Ishikawa (cell line): ENCODE results near the gene ARPC1A.
A peak's percentile ranks its signal among the peaks of the same experiment; 100 is the strongest.

ENCODE experiments used
- CEBPB ChIP-seq: IDR thresholded peaks from 2 replicates; pipeline ENCODE4 v1.6.1; 2012
- CREB1 ChIP-seq: IDR thresholded peaks from 2 replicates; pipeline ENCODE4 v1.6.1; 2012; ENCODE audit warnings: low read depth
- EGR1 ChIP-seq: IDR thresholded peaks from 2 replicates; pipeline ENCODE4 v1.6.1; 2012
- EP300 ChIP-seq: IDR thresholded peaks from 2 replicates; pipeline ENCODE4 v1.6.1; 2012; ENCODE audit warnings: borderline replicate concordance
- FOXM1 ChIP-seq: IDR thresholded peaks from 2 replicates; pipeline ENCODE4 v1.6.1; 2012; ENCODE audit warnings: low read depth, borderline replicate concordance
- NFIC ChIP-seq: IDR thresholded peaks from 2 replicates; pipeline ENCODE4 v1.6.1; 2012
- RAD21 ChIP-seq: IDR thresholded peaks from 2 replicates; pipeline ENCODE4 v1.6.1; 2012; ENCODE audit warnings: low read depth
- REST ChIP-seq: IDR thresholded peaks from 2 replicates; pipeline ENCODE4 v1.6.1; 2012; ENCODE audit warnings: low read depth, mild to moderate bottlenecking
- TAF1 ChIP-seq: IDR thresholded peaks from 2 replicates; pipeline ENCODE4 v1.6.1; 2012; ENCODE audit warnings: low read depth, mild to moderate bottlenecking
- TCF12 ChIP-seq: IDR thresholded peaks from 2 replicates; pipeline ENCODE4 v1.6.1; 2012; ENCODE audit warnings: low read depth
- TEAD4 ChIP-seq: IDR thresholded peaks from 2 replicates; pipeline ENCODE4 v1.6.1; 2012
- YY1 ChIP-seq: IDR thresholded peaks from 2 replicates; pipeline ENCODE4 v1.6.1; 2012; ENCODE audit warnings: low read depth
- ZBTB7A ChIP-seq: IDR thresholded peaks from 2 replicates; pipeline ENCODE4 v1.6.1; 2012; ENCODE audit warnings: low read depth
- TF ChIP-seq, protein P1 (sequence below): IDR thresholded peaks from 2 replicates; pipeline ENCODE4 v1.6.1; 2012
- TF ChIP-seq, protein P2 (sequence below): IDR thresholded peaks from 2 replicates; pipeline ENCODE4 v1.6.1; 2012

ARPC1A gene

DNA sequence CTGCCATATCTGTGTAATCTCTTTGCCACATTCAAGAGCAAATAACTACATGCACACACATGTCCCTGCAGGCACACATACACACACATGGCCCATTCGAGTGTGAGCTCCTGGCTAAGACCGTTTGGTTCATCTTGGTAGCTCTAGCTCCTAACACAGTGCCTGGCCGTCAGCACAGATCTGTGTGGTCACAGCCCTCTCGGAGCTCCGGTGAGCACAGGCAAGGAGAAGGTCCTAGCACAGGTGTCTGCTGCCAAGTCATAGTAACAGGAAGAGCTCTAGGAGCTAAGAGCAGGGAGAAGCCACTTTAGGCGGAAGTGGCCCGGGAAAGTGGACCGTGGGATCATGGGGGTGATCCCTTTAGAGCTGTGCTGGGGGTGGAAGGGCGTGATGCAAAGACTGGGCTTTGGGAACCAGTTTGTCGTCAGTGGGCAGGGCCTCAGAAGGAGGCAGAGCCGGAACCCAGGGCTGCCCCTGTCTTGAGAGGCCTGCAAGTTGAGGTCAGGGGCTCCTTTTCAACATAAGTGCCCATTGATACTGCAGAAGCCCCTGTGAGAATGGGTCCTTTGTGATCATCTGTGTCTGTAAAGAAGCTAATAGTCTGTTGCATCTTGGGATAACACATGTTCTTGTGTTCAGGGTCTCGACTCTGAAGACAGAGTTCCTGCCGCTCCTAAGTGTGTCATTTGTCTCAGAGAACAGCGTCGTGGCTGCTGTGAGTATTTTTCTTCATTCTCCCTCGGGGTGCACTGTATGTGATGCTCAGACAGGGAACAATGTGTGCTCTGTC lies 32.2 kb downstream of the ARPC1A start:
- TF ChIP-seq NFIC (no peak), EP300 (no peak), CREB1 (no peak), TAF1 (no peak), ZBTB7A (no peak), YY1 (no peak), EGR1 (no peak), TCF12 (no peak), FOXM1 (no peak), REST (no peak), TEAD4 (no peak)
- TF ChIP-seq, protein P1, sequence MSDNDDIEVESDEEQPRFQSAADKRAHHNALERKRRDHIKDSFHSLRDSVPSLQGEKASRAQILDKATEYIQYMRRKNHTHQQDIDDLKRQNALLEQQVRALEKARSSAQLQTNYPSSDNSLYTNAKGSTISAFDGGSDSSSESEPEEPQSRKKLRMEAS = no peak
- TF ChIP-seq, protein P2, sequence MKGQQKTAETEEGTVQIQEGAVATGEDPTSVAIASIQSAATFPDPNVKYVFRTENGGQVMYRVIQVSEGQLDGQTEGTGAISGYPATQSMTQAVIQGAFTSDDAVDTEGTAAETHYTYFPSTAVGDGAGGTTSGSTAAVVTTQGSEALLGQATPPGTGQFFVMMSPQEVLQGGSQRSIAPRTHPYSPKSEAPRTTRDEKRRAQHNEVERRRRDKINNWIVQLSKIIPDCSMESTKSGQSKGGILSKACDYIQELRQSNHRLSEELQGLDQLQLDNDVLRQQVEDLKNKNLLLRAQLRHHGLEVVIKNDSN = no peak

DNA sequence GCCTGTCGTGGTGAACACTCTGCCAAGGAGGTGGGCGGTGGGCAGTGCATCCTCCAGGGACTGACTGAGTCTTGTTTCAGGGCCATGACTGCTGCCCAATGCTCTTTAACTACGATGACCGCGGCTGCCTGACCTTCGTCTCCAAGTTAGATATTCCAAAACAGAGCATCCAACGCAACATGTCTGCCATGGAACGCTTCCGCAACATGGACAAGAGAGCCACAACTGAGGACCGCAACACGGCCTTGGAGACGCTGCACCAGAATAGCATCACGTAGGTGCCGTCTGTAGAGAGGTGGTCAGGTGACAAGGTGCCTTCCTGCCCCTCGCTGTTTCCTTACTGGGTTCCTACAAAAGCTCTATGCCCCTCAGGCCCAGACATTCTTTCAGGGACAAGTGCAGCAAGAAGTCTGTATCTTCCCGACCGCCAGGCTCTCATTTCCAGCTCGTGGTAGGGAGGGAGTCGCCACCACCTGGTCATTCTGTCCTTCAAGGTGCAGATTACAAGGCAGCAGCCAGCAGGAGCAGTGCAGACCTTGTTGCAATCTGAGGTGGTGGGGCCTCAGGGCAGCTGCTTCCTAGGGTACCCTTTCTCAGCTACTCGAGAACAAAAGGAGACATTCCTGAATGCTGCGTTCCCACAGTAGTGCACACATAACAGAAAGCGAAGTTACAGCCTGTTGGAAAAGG lies 33.9 kb downstream of the ARPC1A start:
- TF ChIP-seq, protein P2 = no peak
- TF ChIP-seq CREB1 = no peak
- TF ChIP-seq EP300 = no peak
- no peak for TF ChIP-seq CEBPB
- TF ChIP-seq TCF12 = no peak
- no peak for TF ChIP-seq TAF1
- no peak for TF ChIP-seq RAD21
- no peak for TF ChIP-seq NFIC
- no peak for TF ChIP-seq TEAD4
- no peak for TF ChIP-seq ZBTB7A
- TF ChIP-seq, protein P1 = no peak

GRCh38 chr7:99362801-99363200 lies 37.1 kb downstream of the ARPC1A start:
- TF ChIP-seq TAF1 (no peak), RAD21 (no peak), YY1 (no peak), ZBTB7A (no peak)

GRCh38 chr7:99363286-99363685 lies 37.6 kb downstream of the ARPC1A start:
- no peak for TF ChIP-seq TEAD4
- TF ChIP-seq REST = no peak

DNA sequence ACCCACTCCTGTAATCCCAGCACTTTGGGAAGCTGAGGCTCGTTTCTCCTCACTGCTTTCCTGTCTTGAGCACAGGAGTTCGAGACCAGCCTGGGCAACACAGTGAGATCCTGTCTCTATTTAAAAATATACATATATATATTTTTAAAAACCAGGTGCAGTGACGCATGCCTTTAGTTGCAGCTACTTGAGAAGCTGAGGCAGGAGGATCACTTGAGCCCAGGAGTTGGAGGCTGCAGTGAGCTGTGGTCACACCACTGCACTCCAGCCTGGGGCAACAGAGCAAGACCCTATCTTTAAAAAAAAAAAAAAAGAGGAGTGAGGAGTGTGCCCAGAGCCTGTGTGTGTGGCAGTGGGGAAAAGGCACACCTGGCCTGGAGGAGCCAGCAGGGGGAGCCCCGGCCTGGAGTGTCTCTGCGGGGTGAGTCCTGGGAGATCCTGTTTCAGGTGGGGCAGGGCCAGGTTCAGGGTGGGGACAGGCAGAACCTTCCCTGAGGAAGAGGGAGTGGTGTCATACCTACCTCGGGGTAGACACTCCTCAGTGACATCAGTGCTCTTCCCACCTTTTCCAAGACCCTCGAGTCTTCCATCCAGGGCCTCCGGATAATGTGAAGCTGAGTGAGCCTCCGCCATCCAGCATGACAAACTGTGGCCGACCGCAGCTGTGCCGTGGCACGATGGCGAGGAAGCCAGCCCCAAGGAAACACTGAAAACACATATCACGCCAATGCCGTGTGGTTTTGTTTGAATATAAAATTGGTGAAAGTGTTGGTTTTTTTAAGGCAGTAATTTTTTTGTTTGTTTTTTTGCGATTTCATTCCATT lies 39.8 kb downstream of the ARPC1A start:
- no peak for TF ChIP-seq YY1
- peak; percentile 68 for TF ChIP-seq RAD21

- TF ChIP-seq EGR1 (0 out of 2 replicates have a peak, but pooled peaks have one; percentile 25), FOXM1 (no peak)
Observed at GRCh38 chr7:99366646-99367045, 40.9 kb downstream of the ARPC1A start.
